ENCODE measurements around the gene PAPOLG. TPM values are rescaled to one million over a fixed set of nuclear protein-coding genes. Genes with fewer than 3 reads are reported as not detected.

The PAPOLG gene
- total RNA-seq, 1 donor from 2014 or later = 16.1 TPM

GRCh38 chr2:60832621-60833020 lies 76.6 kb downstream of the PAPOLG start:
- Histone ChIP-seq H3K27ac (no peak overlapping the region), H3K9me3 (no peaks in the 10 kb centered on the region), H3K4me3 (no peak overlapping the region), H3K4me1 (no peaks in the 10 kb centered on the region), H3K36me3 (no peaks in the 10 kb centered on the region), H3K27me3 (ENCODE audit: low read depth) (no peaks in the 10 kb centered on the region)
- ATAC-seq (no peak), DNase-seq (no peak)
- TF ChIP-seq, protein P1, sequence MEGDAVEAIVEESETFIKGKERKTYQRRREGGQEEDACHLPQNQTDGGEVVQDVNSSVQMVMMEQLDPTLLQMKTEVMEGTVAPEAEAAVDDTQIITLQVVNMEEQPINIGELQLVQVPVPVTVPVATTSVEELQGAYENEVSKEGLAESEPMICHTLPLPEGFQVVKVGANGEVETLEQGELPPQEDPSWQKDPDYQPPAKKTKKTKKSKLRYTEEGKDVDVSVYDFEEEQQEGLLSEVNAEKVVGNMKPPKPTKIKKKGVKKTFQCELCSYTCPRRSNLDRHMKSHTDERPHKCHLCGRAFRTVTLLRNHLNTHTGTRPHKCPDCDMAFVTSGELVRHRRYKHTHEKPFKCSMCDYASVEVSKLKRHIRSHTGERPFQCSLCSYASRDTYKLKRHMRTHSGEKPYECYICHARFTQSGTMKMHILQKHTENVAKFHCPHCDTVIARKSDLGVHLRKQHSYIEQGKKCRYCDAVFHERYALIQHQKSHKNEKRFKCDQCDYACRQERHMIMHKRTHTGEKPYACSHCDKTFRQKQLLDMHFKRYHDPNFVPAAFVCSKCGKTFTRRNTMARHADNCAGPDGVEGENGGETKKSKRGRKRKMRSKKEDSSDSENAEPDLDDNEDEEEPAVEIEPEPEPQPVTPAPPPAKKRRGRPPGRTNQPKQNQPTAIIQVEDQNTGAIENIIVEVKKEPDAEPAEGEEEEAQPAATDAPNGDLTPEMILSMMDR (IDR thresholded peaks at IDR 0.05) = no peak
- intact Hi-C loops (cut with DNase I) = no loop called here

DNA sequence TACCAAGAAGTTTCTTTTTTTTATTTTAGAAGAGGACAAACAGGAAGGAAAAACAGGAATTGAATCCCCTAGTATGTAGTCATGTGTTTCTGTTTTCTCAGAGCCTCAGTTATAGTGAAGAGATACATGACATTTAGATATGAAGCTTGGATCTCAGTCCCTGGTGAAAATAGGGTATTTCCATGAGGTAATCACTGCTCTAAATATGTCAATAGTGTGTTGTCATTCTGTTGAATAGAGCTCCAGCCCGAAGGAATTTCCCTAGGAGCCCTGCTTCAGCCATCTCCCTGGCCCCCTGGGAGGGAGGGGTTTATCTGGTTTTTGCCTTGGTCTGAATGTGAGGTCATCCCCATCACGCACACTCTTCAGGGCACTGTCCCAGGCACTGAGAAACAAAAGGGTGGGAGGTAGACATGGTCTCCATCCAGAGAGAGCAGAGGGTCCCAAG lies 78.2 kb downstream of the PAPOLG start:
- ATAC-seq = no peak
- intact Hi-C loops (cut with DNase I) = no loop called here
- H3K9me3 ChIP-seq = no peaks in the 10 kb centered on the region

DNA sequence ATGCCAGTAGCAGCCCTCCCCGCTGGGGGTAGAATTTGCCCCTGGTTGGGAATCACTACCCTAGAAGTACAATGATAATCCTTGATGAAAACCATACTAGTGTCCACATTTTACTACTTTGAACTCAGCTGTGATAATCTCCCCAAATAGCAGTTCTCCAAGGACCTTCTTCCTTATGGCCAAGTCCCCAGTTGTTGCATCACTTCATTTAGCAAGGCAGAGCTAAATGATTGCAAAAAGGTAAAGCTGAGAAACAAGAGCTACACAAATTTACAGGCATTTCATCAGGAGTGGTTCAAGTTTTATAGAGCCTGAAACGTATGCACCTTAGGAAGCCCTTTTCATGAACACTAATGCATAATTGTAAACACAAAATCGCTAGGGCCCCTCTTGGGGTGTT lies 80.4 kb downstream of the PAPOLG start:
- H3K4me3 ChIP-seq = no peak overlapping the region
- H3K4me1 ChIP-seq = no peaks in the 10 kb centered on the region
- no peak for DNase-seq
- no peak overlapping the region for H3K27ac ChIP-seq
- H3K36me3 ChIP-seq = no peaks in the 10 kb centered on the region
- H3K9me3 ChIP-seq = no peaks in the 10 kb centered on the region
- ATAC-seq = no peak
- no peaks in the 10 kb centered on the region for H3K27me3 ChIP-seq (ENCODE audit: low read depth)
- intact Hi-C loops (cut with DNase I) = no loop called here
- TF ChIP-seq, protein P1 (IDR thresholded peaks at IDR 0.05) = no peak

More for the DNA sequence above, 78.2 kb downstream of the PAPOLG start:
- DNase-seq = no peak
- Histone ChIP-seq H3K4me1 (no peaks in the 10 kb centered on the region), H3K27me3 (ENCODE audit: low read depth) (no peaks in the 10 kb centered on the region), H3K4me3 (no peak overlapping the region), H3K27ac (no peak overlapping the region), H3K36me3 (no peaks in the 10 kb centered on the region)
- TF ChIP-seq, protein P1 (IDR thresholded peaks at IDR 0.05) = no peak

DNA sequence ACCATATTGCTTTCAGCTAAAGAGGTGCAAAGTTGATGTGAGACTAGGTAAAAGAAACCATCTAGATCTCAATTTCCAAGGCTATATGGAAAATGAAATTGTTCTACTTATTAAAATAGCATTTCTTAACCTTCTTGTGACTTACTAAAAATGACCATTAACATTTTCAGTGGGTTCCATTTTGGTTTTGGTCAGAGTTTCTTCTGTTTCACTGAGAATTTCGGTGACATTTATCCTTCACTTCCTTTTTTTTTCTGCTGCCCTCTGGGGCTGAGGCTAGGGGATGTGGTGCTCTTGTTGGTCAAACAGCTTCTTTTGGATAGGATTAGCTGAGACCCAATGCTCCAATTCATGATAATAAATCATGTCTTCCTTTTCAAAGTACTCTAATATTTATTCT lies 81.1 kb downstream of the PAPOLG start:
- ATAC-seq (no peak), DNase-seq (no peak)
- intact Hi-C loops (cut with DNase I) = no loop called here
- Histone ChIP-seq H3K27ac (no peak overlapping the region), H3K4me1 (no peaks in the 10 kb centered on the region), H3K36me3 (no peaks in the 10 kb centered on the region), H3K27me3 (ENCODE audit: low read depth) (no peaks in the 10 kb centered on the region), H3K4me3 (no peak overlapping the region), H3K9me3 (no peaks in the 10 kb centered on the region)
- TF ChIP-seq, protein P1 (IDR thresholded peaks at IDR 0.05) = no peak

DNA sequence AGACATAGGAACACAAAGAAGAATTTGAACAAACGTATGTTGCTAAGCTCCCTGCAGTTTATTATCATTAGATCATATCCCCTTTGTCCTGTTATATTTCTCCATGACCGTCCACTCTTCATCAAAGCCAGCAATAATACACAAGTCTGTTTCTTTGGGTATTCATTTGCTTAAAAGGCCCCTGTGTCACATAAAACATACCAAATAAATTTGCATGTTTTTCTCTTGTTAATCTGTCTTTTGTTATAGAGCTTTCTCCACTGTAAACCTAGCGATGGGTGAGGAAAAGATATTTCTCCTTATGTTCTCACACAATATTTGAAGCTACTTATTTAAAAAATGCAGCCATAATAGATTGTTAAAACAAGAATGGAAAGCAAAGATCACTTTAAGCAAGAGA lies 82.4 kb downstream of the PAPOLG start:
- Histone ChIP-seq H3K4me1 (no peaks in the 10 kb centered on the region), H3K4me3 (no peak overlapping the region), H3K9me3 (no peaks in the 10 kb centered on the region), H3K36me3 (no peaks in the 10 kb centered on the region), H3K27ac (no peak overlapping the region), H3K27me3 (ENCODE audit: low read depth) (no peaks in the 10 kb centered on the region)
- TF ChIP-seq, protein P1 (IDR thresholded peaks at IDR 0.05) = no peak
- intact Hi-C loops (cut with DNase I) = no loop called here
- DNase-seq (no peak), ATAC-seq (no peak)
